Measurements from ENCODE around the gene CEP55. TPM values are rescaled to one million over a fixed set of nuclear protein-coding genes. Genes with fewer than 3 reads are reported as not detected.

CEP55 gene
- total and polyA plus RNA-seq, 2 of the 8 experiments (the other 6 are each of a cell fraction or from before 2014, with no cell fraction given) = 7.0 to 19.6 TPM

GRCh38 chr10:93541402-93542357, 45.3 kb downstream of the CEP55 start (continued):
- TF ChIP-seq MAX (IDR thresholded peaks at IDR 0.05) = 0 out of 2 replicates have a peak, but pooled peaks have one; percentile 20
- TF ChIP-seq PHF8 (conservative IDR thresholded peaks at IDR 0.05; ENCODE audit: low read depth, low read length) = no peak
- TF ChIP-seq SUZ12 (IDR thresholded peaks at IDR 0.05; ENCODE audit: low read length) = no peak
- TF ChIP-seq CTCF (IDR thresholded peaks at IDR 0.05; ENCODE audit: control extremely low read depth in 1 of 3, insufficient read depth in 1 of 3, low read depth in 1 of 3, low read length in 3 of 3) = peak; percentile 75 to 92 (median 90)
- peak; percentile 69 to 76 for TF ChIP-seq RAD21 (IDR thresholded peaks at IDR 0.05 in 1 of 2, conservative IDR thresholded peaks at IDR 0.05 in 1 of 2; ENCODE audit: low read depth in 2 of 2, low read length in 2 of 2)
- TF ChIP-seq USF2 (IDR thresholded peaks at IDR 0.05; ENCODE audit: low read length) = no peak
- no peak for TF ChIP-seq CEBPB (IDR thresholded peaks at IDR 0.05; ENCODE audit: low read depth, low read length)
- TF ChIP-seq SAP30 (IDR thresholded peaks at IDR 0.05; ENCODE audit: insufficient read depth, insufficient replicate concordance, low read length) = no peak
- no peak for TF ChIP-seq CTBP2 (IDR thresholded peaks at IDR 0.05; ENCODE audit: borderline replicate concordance, insufficient read depth, insufficient read length, low read length)
- no peak for TF ChIP-seq TAF1 (IDR thresholded peaks at IDR 0.05; ENCODE audit: low read depth, low read length)
- TF ChIP-seq ZNF274 (IDR thresholded peaks at IDR 0.05; ENCODE audit: borderline replicate concordance, extremely low read depth, low read length) = no peak
- TF ChIP-seq MAFK (IDR thresholded peaks at IDR 0.05; ENCODE audit: low read depth, low read length) = no peak
- no peak for TF ChIP-seq TBP (IDR thresholded peaks at IDR 0.05; ENCODE audit: low read depth, low read length)

Measured in H1 (cell line).